Hematopoietic multipotent progenitor cell treated with erythropoietin and hydrocortisone succinate and interleukin-3 and kit ligand, for 4 days (in vitro differentiated cells): ENCODE data around the gene TECTB.

ENCODE experiments used
- DNase-seq: peaks from one replicate; pipeline ENCODE4 v3.0.0-alpha.2; 2015

Gene TECTB

DNA sequence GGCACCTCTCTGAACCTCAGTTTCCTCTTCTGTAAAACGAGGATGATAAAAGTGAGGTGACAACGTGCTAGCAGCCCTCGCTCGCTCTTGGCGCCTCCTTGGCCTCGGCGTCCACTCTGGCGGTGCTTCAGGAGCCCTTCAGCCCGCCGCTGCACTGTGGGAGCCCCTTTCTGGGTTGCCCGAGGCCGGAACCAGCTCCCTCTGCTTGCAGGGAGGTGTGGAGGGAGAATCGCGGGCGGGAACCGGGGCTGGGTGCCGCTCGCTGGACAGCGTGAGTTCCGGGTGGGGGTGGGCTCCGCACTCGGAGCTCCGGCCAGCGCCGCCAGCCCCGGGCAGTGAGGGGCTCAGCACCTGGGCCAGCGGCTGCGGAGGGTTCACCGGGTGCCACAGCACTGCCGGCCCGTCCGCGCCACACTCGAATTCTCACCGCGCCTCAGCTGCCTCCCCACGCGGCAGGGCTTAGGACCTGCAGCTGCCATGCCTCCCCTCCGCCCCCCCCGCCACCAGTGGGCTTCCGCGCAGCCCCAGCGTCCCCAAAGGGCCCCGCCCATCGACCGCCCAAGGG lies 66.4 kb downstream of the TECTB start:
- no peak for DNase-seq

DNA sequence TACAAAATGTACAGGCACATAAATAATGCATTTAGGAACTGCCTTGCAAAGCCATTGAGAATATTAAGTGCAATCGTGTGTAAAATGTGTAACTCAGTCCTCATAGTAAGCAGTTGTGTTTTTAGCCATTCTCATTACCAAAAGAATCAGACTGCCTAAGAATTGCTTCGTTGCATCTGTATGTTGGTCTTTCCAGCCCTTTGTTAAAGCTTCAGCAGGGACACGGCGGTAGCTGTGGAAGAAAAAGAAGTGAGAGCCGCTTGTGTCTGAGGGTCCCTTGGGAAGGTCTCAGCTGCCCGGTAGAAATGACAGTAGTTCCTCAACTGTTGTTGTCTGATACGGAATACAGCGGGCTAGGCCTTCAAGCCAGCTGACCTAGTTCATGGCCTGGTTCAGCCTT lies 67.9 kb downstream of the TECTB start:
- no peak for DNase-seq

DNA sequence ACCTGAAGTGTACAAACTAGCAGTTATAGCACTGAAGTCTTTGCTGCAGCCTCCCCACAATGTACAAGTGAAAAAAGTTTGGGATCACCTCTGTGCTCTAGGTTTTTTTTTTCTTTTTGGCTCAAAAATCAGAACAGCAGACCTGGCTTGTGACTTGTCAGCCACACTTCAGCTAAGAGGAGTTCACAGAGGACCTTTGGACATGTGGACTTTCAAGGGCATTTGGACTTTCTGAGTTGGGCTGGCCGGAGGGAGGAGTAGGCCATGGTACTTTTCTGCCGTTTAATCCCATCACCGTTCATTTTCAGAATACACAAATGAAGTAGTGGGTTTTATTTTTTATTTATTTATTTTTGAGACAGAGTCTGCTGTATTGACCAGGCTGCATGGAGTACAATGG lies 68.8 kb downstream of the TECTB start:
- no peak for DNase-seq

DNA sequence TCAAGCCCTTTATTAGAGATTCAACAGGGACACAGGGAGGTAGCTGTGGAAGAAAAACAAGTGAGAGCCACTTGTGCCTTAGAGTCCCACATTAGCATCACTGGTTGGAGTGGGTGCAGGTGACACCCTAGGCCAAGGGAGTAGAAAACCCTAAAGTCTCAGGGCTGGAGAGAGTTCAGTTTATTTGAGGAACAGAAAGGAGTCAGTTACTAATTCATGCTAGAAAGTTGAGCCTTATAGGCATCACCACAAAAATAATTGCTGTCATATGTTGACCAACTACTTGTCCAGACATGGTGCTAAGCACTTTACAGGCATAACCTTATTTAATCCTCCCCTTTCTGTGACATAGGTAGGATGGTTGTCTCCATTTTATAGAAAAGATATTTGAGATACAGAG lies 69.8 kb downstream of the TECTB start:
- no peak for DNase-seq
